ENCODE measurements around the gene ARIH1.
"Not testable (repeated sequence)": the region's sequence is repeated elsewhere in the genome, so short reads cannot be mapped to it uniquely, and the experiment has no call there.

Gene ARIH1

GRCh38 chr15:72614810-72615532, 140.8 kb downstream of the ARIH1 start:
- no peak for DNase-seq

GRCh38 chr15:72615533-72616233, 141.6 kb downstream of the ARIH1 start:
- not testable (repeated sequence) for DNase-seq

- no peak for DNase-seq
Measured at GRCh38 chr15:72616491-72617210, 142.5 kb downstream of the ARIH1 start.

- not testable (repeated sequence) for DNase-seq
Measured at GRCh38 chr15:72623854-72624253, 149.7 kb downstream of the ARIH1 start.

- DNase-seq: not testable (repeated sequence)
Measured at GRCh38 chr15:72626153-72626552, 152.0 kb downstream of the ARIH1 start.

DNA sequence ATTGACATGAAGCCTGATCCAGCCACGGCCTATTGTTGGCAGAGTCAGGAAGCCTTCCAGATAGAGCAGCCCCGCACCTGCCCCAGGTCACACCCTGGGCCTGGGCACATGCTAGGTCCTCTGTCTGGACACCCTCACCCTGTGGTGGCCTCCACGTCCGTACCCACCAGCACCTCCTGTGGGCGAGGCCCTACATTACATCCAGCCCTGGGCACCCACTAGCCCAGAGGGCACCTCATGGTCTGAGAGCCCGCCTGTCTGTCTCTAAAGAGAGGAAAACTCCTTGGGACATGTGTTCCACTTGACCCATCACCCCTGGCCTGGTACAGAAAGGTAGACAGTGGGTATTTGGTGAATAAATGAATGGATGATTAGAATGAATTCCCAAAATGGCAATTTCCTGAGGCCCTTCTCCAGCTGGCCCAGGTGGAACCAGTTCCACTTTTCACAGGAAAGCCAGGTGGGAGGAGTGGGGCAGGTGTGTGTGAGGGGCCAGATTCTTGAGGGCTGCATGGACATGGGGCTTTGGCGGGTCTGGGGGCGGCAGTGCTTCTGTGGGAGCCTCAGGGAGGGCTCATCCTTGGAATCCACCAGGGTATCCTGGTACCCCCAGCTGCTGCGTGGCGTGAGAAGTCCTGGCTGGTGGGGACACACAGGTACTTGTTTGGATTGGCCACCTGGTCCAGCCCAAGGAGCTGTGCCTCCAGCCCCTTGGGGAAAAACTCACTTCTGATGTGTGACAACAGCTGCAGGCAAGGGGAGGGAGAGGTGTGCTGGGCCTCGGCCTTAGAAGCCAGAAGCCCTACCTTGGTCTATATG, 154.3 kb downstream of the ARIH1 start:
- not testable (repeated sequence) for DNase-seq

GRCh38 chr15:72629068-72629570, 155.0 kb downstream of the ARIH1 start:
- not testable (repeated sequence) for DNase-seq

DNA sequence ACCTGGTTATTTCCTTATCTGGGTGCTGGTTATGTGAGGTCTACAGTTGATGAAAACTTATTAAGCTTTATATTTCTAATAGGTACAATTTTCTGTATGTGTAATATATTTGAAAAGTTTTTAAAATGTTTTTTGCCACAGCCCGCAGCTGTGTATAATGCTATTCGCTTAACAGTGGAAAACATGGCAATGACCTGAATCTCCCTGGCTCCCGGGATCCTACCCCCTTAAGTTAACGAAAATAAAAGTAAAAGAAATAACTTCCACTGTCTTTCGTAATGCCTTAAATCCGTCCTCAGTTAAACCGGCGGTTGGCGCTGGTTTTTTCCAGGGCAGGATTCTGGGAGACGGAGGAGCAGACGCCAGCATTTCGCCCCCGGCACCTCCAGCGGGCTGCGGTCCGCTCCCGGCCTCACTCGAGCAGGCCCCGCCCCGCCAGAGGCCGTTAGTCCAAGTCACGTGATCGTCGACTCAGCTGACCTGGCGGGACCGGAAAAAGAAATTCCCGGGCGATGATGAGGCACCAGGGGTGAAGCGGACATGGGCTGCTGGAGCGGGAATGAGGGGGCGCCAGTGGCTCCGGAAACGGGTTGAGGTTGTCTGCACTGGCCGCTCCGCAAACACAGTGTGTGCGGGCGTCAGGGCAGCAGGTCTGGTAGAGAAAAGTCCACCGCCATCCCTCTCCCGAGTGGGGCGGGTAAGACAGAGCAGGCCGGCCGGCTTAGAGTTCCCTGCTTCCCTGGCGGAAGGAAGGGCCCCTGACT, 162.6 kb downstream of the ARIH1 start:
- DNase-seq: not testable (repeated sequence)

DNA sequence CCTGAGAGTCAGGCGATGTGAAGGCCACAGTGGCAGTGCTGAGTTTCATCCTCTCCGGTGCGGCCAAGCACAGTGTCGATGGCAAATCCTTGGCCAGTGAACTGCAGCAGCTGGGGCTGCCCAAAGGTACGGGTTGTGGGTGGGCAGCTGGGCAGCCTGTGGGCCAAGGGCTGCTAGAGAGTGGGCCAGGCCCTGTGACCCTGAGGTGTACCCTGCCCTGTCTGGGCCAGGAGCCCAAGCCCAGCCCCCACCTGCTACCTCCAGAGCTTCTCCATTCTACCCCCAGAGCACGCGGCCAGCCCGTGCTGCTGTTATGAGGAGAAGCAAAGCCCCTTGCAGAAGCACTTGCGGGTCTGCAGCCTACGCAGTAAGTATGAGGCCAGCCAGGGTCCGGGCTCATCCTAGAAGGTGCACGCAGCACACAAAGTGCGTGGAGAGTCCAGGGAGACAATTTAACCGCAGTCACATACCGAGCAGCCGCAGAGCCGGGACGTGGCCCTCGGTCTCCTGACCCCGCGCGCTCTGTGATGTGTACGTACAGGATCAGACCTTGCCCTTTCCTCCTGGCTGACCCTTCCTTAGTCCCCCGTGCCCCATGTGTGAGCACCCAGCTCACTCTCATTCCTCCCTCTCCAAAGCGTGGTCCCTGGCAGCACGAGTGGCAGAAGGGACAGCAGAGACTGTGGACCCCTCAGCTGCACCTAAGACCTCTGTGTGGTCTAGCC, 165.8 kb downstream of the ARIH1 start:
- DNase-seq: not testable (repeated sequence)

DNA sequence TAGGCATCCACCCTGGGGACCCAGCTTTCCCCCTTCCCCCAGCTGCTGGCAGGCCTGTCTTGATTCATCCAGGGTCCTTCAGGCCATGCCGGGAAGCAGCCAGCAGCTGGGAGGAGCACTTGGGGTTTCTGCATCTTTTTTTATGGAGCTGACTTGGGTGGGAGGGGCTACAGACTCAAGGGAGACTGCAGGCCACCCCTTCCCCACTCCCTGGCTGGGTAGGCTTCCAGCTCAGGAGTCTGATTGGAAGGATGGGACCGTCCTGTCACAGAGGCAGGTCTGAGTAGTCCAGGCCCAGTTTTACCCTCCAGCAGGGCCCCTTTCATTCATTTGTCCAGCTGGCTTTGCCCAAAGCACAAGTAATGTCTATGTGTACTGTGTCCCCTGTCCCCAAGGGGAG, 168.1 kb downstream of the ARIH1 start:
- DNase-seq: not testable (repeated sequence)

- not testable (repeated sequence) for DNase-seq
Measured at GRCh38 chr15:72648631-72649253, 174.6 kb downstream of the ARIH1 start.
